HG03460 (cell line): Measurements from ENCODE around the gene S100A7A.
"Not testable (repeated sequence)": the region's sequence is repeated elsewhere in the genome, so short reads cannot be mapped to it uniquely, and the experiment has no call there.

ENCODE experiments used
- ATAC-seq: cut with Tn5 transposase; IDR thresholded peaks from one replicate; pipeline ENCODE4 v1.9.1; 2021; ENCODE audit not compliant: unreplicated experiment

The S100A7A gene

DNA sequence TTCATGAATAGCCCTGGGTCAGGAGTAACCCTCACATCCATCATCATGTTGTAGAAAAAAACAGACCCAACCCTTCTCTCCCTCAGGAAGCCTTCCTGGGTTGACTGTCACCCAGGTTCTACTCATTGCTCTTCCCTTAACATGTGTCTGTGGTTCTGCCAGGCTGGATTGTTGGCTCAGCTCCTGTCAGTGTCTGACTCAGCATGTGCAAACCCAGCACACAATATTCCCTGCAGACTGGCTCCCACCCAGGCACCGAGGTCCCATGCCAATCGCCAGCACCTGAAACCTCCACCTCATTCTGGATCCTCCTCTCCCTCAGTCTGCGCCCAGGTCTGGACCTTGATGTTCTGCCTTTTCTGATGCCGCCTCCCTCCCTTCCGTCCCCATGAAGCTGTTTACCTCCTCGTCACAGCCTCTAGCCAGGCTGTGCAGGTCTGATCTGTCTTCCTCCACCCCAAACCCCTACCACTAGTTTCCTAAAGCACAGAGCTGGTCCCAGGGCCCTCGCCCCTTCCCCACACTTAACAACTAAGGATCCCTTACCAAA is 21.1 kb upstream of the S100A7A start:
- ATAC-seq = no peak

DNA sequence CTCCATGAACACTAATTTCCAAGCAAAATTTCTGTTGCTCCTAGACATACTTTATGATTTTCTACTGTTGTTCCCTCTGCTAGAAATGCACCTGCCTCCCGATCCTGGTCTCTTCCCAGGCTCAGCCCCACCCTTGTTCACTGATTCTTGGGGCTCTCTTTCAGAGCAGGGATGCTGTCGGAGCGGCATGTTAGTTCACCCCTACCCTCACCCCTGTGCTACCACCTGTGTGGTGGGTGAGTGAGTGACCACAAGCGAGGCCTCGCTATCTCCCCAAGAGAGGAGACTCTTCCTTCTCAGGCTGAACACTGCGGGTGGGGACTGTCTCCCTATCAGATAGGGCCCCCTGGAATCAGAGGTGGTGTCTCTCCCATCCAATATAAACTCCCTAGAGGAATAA is 20.5 kb upstream of the S100A7A start:
- no peak for ATAC-seq

- no peak for ATAC-seq
These were observed 19.9 kb upstream of the S100A7A start for GRCh38 chr1:153396461-153396860.

DNA sequence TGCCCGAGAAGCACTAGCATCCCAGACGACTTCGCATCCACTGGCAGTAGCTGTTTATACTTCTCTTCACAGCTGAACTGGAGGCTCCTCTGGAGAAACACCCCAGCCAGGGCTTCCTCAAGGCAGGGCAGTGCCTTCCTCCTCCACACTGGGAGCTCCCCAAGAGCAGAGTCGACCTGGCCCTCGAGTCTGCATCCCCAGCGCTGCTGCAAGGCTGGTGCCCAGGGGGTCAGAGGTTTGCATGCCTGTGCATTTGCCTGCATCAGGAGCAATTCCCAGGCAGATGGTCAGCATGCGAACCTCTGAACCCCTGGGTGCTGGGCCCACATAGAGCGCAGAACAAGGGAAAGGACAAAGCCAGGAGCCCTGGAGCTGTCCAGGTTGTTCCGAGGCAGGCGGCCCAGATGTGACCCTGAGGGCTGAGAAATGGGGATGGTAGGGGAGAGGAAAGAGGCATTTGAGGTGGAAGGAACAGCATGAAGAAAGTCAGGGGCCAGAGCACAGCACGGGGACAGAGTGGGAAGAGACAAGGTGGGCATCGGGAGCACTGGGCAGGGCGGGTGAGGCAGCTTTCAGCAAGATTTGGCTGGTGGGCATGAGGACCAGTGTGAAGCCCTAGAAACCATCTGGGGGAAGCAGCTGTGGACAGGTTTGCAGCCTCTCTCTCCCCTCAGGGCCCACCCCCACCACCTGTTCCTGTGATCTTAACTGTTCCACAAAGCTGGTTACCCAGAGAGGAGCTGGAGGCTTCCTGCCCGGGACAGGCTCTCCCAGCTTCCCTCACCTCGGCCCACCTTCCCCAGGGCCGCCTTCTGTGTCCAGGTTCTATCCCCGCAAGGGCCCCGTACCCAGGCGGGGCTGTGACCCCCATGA is 19.0 kb upstream of the S100A7A start:
- no peak for ATAC-seq

DNA sequence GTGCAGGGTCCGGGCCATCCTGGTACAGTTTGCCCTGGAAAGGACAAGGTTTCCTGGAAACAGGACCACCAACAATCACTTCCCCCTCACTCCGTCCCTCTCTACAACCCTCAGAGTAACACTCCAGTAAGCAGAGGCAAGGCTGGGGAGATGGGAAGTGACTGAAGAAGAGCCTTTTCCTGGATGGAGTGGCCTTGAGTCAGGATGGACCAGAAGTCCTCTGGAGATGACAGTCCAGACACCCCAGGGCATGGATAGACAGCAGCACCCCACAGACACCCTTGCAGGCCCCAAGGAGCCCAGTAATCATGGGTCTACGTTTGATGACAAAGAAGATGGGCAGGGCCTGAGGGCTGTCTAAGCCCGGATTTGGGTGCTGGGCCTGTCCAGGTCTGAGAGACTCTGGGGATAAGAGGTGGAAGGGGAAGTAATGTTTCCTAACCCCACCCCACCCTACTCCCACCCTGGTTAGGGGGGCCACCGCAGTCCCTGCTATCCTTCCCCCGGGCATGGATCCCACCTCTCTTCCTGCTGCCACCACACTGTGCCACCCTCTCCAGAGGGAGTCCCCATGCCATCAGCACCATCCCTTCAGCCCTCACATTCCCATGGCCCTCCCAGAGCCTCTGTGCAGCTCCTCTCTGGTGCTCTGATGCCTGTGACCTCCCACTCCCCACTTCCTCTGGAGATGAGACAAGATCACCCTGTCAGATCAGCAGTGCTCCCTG is 18.2 kb upstream of the S100A7A start:
- no peak for ATAC-seq

GRCh38 chr1:153399401-153400055 is 16.8 kb upstream of the S100A7A start:
- ATAC-seq = no peak

GRCh38 chr1:153400244-153400643 is 16.1 kb upstream of the S100A7A start:
- ATAC-seq = no peak

- ATAC-seq = no peak
These were observed 14.9 kb upstream of the S100A7A start for GRCh38 chr1:153401461-153401860.

DNA sequence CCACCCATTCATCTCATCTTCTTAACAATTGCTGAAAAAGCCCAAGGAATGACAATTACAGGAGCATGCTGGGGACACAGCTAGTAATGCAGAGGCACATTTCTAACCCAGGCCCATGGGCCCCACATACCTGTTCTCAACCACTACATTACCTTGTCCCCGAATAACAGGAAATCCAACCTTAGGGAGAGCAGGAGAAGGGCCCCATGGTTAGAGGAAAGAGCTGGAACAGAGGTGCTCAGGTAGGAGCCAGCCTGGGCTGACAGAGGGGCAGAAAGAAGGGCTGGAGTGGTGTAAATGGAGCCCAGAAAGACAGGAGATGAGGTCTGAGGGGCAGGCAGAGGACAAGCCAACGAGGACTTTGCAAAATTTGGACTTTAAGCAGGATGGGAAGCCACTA is 14.1 kb upstream of the S100A7A start:
- ATAC-seq = no peak

- ATAC-seq = no peak
These were observed 12.8 kb upstream of the S100A7A start for GRCh38 chr1:153403421-153404085.

DNA sequence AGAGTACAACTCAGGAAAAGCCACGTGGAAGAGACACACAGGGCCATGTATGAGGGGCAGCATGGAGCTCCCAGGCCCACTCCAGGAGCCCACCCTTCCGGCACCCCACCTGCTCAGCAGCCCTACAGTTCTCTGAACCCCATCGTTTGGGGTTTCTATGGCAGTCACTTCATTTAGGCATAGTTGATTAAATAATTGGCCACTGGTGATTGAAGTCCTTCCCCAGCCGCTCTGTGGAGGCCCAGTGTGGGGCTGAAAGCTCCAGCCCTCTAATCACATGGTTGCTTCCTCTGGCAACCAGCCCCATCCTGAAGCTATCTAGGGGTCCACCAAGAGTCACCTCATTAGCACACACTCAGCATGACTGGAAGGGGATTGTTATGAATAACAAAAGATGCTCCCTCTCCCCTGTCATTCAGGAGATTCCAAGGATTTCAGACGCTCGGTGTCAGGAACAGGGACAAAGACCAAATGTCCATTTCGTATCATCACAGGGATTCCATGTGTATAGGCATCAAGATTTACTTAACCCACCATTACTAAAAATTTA is 12.2 kb upstream of the S100A7A start:
- no peak for ATAC-seq

DNA sequence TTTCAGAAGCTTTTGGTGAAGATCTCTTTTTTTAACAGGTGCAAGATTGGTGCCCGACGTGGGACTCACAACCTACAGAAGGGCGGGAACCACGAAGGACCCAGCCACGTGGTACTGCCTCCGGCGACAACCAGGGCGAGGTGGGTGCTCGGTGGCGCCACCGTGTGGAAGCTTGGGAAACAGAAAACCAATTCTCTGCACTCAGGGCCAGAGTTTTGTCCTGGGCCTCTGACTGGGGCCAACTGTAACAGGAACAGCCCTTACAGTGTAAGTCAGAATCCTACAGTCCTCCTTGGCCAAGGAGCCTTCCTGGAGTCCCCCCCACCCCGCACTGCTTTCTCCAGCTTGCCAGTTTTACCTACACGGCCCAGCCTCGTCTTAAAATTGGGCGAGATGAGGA is 11.6 kb upstream of the S100A7A start:
- ATAC-seq = no peak

DNA sequence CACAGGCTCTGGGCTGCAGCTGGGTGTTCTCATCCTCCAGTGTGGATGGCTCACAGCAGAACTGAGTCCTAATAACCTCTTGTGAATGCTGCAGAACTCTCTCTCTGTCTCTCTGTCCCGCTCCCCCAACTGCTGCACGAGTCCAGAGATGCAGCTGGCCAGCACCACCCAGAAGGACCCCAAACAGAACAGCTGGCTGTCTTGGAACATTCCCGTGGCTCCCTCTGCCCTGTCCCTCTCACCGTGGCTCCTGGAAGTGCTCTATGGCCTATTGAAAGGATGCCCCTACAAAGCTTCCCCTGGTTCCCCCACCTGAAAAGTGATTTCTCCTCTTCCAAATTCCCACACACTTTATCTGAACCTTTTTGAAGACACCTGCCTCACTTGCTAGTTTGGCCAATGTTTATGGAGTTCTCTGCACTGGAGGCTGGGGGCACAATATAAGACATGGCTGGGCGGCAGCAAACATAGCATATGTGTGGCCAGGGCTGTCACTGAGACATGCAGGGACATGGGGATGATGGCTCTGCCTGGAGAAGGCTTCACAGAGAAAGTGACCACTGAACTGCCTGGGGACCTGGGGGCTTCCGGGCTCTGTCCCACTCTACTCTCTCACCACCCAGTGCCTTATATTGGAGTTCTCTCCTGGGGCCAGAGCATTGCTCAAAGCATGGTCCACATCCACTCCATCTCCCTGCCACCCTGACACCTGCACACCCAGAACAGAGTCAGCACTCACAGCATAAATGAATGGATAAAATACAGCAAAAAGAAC is 10.3 kb upstream of the S100A7A start:
- ATAC-seq = not testable (repeated sequence)

- not testable (repeated sequence) for ATAC-seq
These were observed 9.0 kb upstream of the S100A7A start for GRCh38 chr1:153407274-153407673.

- ATAC-seq = not testable (repeated sequence)
These were observed 2.4 kb upstream of the S100A7A start for GRCh38 chr1:153413961-153414360.

GRCh38 chr1:153417136-153417888 is 992 bp downstream of the S100A7A start:
- ATAC-seq = no peak

GRCh38 chr1:153418758-153419435 is 2.6 kb downstream of the S100A7A start:
- not testable (repeated sequence) for ATAC-seq

DNA sequence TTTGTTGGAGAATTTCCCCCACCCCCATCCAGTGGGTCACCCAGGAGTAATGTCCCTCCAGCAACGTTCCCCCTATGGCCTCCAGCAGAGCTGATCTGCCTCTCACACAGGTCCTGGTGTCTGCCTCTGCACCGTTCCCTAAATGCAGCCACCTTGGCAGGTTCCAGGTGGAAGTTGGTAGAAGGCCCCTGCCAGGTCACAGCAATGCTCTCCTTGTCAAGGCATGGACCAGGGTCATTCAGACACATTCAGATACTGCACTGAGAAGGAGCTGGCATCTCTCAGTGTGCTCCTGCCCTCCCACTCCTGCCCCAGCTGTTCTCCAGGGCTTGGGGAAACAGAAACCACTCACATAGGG is 3.1 kb downstream of the S100A7A start:
- ATAC-seq = not testable (repeated sequence)

DNA sequence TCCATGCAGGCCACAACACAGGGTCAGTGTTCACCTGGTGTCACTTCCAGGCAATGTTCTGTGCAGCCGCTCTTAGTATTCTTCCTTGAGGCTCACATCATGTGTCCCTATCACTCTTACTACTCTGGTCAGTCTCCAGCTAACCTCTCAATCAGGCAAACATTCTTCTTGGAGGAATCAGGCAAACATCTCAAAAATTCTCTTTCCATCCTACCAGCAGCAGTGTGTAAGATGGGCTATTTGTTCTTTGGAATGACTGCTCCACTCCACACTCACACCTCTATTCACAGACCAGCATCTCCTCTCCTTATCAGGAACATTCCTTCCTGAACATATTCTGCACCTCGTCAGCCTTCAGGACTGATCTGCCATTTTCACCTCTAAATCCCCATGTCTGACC is 4.0 kb downstream of the S100A7A start:
- ATAC-seq = no peak
